AG04449 (cell line): ENCODE data around the gene KRTAP3-2.

Source experiments
- CTCF ChIA-PET: fragments of 350-600 bp; formaldehyde crosslinking; extraction: SDS; loops from one replicate; lab custom pipeline; 2021; ENCODE audit warnings: antibody characterized with exemption; lab: Yijun Ruan, JAX
- POLR2A ChIA-PET: fragments of 400-600, 350-600 bp; formaldehyde crosslinking; extraction: SDS; loops from one replicate; lab custom pipeline; 2020; ENCODE audit warnings: antibody characterized with exemption, inconsistent platforms; lab: Yijun Ruan, JAX
- DNase-seq: peaks from one replicate; pipeline ENCODE4 v3.0.0-alpha.2; 2010; ENCODE audit warnings: low read depth, low spot score
- H3K4me3 ChIP-seq: 2 replicates; pipeline ENCODE4 v1.5.1; 2011; ENCODE audit warnings: low read depth, mild to moderate bottlenecking, control low read depth, low read length
- TF ChIP-seq, protein P1 (sequence below): IDR thresholded peaks from one replicate; pipeline ENCODE4 v1.5.1; 2011; ENCODE audit warnings: mild to moderate bottlenecking, moderate library complexity, low read length, control low read depth, inconsistent platforms; ENCODE audit not compliant: insufficient read depth; ENCODE audit errors: missing control alignments

KRTAP3-2 gene

DNA sequence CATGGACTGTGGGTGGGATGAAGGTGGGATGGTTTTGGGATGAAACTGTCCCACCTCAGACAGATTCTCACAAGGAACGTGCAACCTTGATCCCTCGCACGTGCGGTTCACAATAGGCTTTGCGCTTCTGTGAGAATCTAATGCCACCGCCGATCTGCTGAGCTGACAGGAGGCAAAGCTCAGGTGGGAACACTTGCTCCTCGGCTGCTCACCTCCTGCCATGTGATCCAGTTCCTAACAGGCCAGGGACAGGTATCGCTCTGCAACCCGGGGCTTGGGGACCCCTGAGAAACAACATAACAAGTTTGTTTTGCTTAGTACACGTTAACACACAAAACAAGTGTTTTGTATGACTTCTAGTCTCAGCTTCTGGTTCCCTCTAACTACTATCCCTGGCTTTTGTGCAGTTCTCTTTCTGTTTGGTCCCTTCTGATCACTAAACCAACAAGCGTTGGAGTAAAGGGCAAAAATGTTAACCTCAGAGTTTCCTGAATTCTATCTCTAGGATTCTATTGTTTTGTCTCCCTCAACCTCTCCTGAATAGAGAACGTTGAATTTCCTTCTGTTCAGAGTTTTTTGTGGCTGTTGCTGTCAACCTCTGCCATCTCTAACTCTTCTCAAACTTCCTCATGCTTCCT lies 17.0 kb upstream of the KRTAP3-2 start:
- TF ChIP-seq, protein P1, sequence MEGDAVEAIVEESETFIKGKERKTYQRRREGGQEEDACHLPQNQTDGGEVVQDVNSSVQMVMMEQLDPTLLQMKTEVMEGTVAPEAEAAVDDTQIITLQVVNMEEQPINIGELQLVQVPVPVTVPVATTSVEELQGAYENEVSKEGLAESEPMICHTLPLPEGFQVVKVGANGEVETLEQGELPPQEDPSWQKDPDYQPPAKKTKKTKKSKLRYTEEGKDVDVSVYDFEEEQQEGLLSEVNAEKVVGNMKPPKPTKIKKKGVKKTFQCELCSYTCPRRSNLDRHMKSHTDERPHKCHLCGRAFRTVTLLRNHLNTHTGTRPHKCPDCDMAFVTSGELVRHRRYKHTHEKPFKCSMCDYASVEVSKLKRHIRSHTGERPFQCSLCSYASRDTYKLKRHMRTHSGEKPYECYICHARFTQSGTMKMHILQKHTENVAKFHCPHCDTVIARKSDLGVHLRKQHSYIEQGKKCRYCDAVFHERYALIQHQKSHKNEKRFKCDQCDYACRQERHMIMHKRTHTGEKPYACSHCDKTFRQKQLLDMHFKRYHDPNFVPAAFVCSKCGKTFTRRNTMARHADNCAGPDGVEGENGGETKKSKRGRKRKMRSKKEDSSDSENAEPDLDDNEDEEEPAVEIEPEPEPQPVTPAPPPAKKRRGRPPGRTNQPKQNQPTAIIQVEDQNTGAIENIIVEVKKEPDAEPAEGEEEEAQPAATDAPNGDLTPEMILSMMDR = no peak
- no peak overlapping the region for H3K4me3 ChIP-seq
- ChIA-PET POLR2A (no interaction called here), CTCF (no interaction called here)
- no peak for DNase-seq

DNA sequence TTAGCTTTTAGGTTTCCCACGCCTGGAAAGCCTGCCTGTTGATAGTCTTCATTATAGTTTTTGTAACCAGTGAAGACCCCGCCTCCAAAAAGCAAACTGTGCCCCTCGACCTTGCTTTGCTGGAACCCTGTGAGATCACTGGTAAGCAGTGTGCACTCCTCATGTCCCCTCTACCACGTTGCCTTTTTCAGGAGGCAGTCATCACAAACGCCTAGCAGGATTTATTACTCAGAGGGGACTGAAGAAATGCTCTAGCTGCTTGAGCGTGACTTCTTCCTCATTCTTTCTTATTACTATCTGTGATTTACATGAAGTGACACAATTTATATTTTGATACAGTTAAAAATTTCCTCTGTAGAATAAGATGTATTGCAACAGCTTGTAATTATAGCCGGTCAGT lies 15.7 kb upstream of the KRTAP3-2 start:
- ChIA-PET CTCF (interaction anchor here (0.8 to 1.9 kb wide), 2 partner anchors 10 to 159 kb away, joined by 3 to 6 read pairs; no protein-coding TSS in a partner anchor), POLR2A (no interaction called here)
- DNase-seq = no peak
- no peak overlapping the region for H3K4me3 ChIP-seq
- TF ChIP-seq, protein P1 = no peak

DNA sequence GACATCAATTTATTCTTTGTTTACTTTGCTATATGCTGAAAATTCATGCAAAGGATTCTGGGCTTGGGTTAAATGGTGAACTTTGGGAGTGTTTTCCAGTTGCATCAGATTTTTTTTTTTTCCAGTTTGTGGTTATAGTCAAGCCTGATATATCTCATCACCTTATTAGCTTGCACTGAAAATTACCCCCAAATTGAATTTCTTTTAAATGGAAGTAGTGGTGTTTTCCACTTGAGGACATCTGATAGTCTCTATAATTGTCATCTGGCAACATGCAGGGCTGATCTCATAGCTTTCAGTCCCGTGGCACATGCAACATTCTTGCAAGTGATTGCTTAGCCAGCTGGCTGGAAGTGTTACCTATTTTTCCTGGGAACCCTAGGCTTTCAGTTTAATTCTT lies 13.9 kb upstream of the KRTAP3-2 start:
- TF ChIP-seq, protein P1 = no peak
- POLR2A ChIA-PET = no interaction called here
- CTCF ChIA-PET = interaction anchor here (0.9 to 1.2 kb wide), 2 partner anchors 9 to 10 kb away, joined by 3 to 5 read pairs; no protein-coding TSS in a partner anchor

DNA sequence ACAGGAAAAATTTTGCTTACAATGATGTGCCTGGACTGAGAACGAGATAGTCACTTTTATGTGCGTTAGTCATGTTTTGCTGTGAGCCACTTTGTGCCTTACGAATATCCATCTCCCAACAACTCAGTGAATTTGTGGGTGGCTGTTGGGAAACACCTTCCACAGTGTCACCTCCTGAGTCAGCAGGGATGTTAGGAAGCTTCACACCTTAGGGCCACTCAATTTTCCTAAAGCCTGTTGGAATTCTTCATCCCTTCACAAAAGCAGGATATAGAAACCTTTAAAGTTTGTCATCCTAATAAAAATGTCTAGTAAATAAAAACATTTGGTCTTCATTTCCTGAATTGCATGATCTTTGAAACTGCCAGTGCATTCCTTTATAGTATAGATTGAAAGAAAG lies 13.5 kb upstream of the KRTAP3-2 start:
- TF ChIP-seq, protein P1 = no peak
- DNase-seq = no peak
- no peak overlapping the region for H3K4me3 ChIP-seq
- POLR2A ChIA-PET = no interaction called here
- CTCF ChIA-PET = interaction anchor here (1.2 kb wide), 1 partner anchor 9 kb away, joined by 5 read pairs; no protein-coding TSS in a partner anchor

More for the DNA sequence above, 13.9 kb upstream of the KRTAP3-2 start:
- no peak overlapping the region for H3K4me3 ChIP-seq
- no peak for DNase-seq

DNA sequence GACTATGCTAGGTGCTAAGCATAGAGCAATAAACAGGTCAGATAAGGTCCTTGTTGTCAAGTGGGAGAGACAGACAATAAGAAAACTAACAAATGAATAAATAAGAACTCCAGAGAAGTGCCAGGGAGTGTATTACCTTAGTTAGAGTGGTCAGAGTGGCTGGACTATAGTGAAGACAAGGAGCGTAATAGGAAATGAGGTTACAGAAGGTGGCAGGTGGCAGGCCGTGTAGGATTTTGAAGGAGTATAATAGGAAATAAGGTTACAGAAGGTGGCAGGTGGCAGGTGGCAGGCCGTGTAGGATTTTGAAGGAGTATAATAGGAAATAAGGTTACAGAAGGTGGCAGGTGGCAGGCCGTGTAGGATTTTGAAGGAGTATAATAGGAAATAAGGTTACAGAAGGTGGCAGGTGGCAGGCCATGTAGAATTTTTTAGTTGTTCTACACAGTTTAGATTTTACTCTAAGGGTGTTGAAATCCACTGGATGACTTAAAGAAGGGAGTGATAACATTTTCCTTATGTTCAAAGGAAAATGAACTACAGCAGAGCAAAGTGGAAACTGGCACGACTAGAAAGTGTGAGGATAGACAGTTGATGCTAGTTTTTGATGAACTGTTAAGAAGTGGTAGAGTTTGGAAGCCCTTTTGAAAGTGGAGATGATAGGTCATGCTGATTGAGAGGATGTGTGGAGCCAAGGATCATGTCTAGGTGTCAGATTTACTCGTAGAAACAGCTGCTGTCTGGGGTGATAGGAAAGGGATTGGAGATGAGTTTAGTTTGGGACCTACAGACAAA lies 12.8 kb upstream of the KRTAP3-2 start:
- CTCF ChIA-PET = interaction anchor here (1.2 kb wide), 1 partner anchor 8 kb away, joined by 5 read pairs; no protein-coding TSS in a partner anchor
- no peak for DNase-seq
- H3K4me3 ChIP-seq = no peak overlapping the region
- TF ChIP-seq, protein P1 = no peak
- POLR2A ChIA-PET = no interaction called here

DNA sequence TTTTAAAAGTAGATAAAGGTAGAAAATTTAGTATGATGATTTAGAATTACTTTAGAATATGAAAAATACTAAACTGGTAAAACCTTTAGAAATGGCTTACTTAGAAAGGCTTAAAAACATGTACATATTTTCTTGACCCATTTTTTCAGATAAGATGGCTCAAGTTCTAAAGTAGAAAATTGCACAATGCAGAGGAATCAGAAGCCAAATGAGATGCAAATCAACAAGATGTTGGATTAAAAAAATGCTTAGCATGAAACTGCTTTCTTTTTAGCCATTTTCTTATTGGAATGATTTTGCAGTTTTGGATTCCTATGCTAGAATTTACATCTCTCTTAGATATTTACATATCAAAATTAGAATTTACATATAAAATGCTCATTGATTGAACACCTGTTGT lies 10.7 kb upstream of the KRTAP3-2 start:
- POLR2A ChIA-PET = no interaction called here
- no peak overlapping the region for H3K4me3 ChIP-seq
- DNase-seq = no peak
- TF ChIP-seq, protein P1 = no peak
- CTCF ChIA-PET = no interaction called here
